Activated CD4-positive, CD25-positive, alpha-beta regulatory T cell treated with anti-CD3 and anti-CD28 coated beads, Interleukin-2, amount 50 U/mL, for 72 hours (primary cell): ENCODE measurements around the gene FAM186B.
A peak's percentile ranks its signal among the peaks of the same experiment; 100 is the strongest.
"Not testable (repeated sequence)": the region's sequence is repeated elsewhere in the genome, so short reads cannot be mapped to it uniquely, and the experiment has no call there.

ENCODE experiments used
- DNase-seq: peaks from one replicate; pipeline ENCODE4 v3.0.0; 2021

The FAM186B gene

GRCh38 chr12:49635036-49635435, 29.6 kb upstream of the FAM186B start:
- DNase-seq = no peak

DNA sequence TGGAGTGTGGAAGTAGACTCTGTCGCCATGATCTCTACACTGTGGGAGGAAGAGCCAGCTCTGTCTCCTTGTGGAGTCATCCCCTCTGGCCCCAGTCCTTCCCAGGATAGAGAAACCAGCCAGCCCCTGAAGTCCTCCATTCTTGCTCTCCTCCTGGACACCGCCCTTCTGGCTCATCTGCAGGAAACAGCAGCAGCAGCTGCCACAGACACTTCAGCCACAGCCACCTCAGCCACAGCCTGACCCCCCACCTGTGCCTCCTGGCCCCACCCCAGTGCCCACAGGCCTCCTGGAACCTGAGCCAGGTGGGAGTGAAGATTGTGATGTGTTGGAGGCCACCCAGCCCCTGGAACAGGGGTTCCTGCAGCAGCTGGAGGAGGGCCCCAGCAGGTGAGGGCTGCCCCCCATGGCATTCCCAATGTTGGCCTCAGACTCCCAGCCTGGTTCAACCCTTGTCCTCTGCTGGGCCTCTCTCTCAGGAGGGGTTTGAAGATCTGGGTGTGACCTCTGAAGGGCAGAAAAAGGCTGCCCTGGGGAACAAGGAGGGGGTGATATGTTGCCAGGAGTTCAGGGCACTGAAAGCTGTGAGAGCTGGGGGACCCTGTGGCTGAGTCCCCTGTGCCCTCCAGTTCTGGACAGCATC, 28.4 kb upstream of the FAM186B start:
- DNase-seq = no peak

- no peak for DNase-seq
These were observed 27.7 kb upstream of the FAM186B start for GRCh38 chr12:49632986-49633702.

GRCh38 chr12:49632401-49632800, 27.0 kb upstream of the FAM186B start:
- DNase-seq = no peak

- DNase-seq = no peak
These were observed 26.0 kb upstream of the FAM186B start for GRCh38 chr12:49631336-49631907.

DNA sequence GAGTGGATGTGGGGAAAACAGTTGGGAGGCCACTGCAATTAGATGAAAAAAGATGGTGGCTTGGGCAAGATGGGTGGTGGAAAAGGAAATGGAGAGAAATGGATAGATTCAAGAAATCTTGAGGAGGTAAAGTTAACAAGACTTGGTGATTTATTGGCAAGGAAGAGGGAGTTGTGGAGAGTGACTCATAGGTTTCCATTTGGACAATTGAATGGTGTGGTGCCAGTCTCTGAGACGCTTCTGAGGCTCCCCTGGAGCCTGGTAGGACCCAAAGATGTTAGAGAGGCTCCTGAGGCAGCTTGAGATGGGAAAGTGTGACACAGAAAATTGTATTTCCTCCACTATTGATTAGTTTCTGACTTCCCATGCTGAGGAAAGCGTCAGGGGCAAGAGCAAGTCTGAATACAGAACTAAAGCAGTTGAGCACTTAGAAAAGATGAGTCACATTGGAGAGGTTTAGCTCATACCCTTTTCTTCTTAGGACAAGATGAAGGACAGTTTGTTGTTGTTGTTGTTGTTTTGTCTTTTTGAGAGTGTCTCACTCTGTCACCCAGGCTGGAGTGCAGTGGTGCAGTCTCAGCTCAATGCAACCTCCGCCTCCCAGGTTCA, 22.4 kb upstream of the FAM186B start:
- DNase-seq = no peak

DNA sequence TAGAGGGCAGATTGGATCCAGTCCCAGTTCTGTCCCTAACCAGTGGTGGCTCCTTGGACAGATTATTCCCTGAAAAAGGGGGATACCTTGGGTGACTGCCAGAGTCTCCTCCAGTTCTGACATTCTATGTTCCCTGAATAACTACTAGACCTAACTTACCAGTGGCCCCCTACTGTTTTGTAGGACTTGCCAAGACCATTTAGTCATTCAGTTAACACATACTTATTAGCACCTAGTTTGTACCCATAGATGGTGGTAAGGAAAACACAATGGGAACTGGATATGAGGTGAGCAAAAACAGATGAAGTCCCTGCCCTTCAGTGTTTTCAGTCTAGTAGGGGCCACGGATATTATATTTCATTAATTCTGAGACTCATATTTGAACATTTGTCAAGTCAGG, 21.4 kb upstream of the FAM186B start:
- no peak for DNase-seq

- no peak for DNase-seq
These were observed 20.9 kb upstream of the FAM186B start for GRCh38 chr12:49626169-49626835.

DNA sequence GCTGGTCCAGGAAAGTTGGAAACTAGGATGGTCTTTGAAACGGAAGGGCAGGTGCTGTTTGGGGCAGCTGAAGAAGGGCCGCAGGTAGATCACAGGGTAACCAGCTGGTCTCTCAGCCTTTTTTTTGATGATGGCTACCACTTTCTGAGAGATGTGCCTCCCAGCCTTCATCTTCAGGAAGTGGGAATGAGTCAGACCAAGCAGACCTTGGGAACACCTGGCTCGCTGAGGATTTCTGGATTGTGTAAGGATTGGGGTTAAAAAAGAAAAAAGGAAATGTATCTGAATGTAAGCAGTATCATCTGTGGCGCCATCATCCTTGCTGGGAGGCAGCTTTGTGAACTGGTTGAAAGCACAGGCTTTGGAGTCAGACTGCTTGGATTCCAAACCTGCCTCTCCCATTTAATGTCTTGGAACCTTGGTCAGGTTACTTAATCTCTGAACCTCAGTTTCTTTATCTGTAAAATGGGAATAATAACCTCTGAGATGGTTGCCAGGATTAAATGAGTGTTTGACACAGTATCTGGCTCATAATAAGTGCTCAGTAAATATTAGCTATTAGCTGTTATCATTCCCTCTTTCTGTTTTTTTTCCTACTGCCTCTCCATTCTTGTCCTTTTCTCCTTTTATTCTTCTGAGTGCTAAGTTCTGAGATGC, 19.6 kb upstream of the FAM186B start:
- DNase-seq = no peak

- peak; percentile 84 for DNase-seq
These were observed 17.9 kb upstream of the FAM186B start, which contains the start of gene PRPF40B for GRCh38 chr12:49623142-49623904. TSS of gene PRPF40B (plus strand) at chr12:49623561. CDS start at chr12:49623591, 30 bp downstream.

DNA sequence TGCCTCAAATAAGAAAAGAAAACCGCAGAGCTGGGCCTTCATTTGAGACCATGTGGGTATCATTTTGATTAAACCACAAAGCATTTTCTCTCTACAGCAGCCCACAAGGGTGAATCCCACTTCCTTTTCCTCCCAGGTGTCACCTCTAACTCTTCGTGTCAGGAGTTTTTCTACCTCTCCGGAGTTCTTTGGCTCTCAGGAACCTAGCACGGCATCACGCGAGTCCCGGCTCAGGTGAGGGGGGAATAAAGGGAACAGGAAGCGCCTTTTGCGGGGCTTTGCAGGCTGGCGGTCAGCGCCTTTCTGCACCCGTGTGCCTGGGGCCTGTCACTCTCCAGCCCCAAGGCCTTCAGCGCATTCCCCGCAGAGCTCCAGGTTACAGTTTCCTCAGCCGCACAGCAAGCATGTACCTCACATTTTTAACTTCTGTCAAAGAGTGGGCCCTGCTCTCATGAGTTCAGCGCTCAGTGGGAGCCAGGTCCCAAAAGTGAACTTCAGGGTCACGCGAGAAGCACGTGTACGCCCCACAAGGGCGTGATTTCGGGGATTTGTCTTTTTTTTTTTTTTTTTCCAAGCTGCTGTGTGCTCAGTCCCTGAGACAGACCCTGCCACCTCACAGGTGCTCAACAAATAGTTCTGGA, 17.2 kb upstream of the FAM186B start:
- DNase-seq = peak; percentile 53

GRCh38 chr12:49621651-49622500, 16.4 kb upstream of the FAM186B start:
- DNase-seq = no peak

GRCh38 chr12:49619286-49619685, 13.8 kb upstream of the FAM186B start:
- no peak for DNase-seq

DNA sequence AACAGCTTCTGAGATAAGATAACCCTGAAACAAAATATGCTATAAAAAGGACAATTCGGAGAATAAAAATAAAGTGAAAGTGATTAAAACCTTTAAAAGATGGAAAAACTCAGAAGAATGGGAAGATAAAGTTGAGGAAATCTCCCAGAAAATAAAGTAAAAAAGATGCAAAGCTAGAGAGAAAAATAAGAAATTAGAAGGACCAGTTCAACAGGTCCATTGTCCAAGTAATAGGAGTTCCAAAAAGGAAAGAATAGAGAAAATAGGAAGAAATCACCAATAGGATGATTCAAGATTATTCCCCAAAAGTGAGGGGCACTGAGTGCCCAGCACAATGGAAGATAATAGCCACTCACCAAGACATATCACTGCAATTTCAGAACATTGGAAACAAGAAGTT, 13.1 kb upstream of the FAM186B start:
- DNase-seq = no peak

DNA sequence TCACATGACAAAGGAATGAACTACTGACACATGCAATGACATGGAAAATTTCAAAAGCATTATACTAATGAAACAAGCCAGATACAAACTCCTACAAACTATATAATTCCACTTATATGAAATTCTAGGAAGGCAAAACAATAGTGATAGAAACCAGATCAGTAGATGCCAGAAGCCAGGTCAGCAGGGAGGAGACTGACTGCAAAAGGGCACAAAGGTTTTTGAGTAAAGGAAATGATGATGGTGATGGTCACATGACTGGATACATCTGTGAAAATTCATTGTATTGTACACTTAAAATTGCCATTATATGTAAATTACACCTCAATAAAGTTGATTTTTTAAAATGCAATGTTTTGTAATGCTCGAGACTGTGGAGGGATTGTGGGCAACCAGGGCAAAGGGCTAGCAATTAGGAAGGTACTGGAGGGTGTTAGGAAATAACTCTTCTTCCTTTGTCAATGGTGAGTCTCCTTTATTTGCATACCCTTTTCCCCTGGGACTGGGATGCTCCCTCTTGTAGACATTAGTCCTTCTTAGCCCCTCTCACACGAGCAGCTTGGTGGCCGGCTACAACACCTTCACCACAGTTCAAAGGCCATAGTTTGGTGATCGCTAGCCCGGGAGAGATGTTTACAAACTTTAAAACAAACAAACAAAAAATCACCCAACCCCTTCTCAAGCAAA, 11.2 kb upstream of the FAM186B start:
- DNase-seq = no peak

- DNase-seq = no peak
These were observed 10.3 kb upstream of the FAM186B start for GRCh38 chr12:49615725-49616124.

DNA sequence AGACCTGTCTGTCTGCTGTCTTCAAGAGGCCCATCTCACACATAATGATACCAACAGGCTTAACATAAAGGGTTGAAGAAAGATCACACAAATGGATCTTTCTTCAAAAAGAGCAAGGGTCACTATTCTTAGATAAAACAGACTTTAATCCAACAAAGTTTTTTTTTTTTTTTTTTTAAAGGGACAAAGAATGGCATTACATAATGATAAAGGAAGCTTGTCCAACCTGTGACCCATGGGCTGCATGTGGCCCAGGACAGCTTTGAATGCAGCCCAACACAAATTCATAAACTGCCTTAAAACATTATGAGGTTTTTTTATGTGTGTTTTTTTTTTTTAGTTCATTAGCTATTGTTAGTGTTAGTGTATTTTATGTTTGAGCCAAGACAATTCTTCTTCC, 6.8 kb upstream of the FAM186B start:
- DNase-seq = no peak

- DNase-seq = not testable (repeated sequence)
These were observed 5.3 kb upstream of the FAM186B start for GRCh38 chr12:49610785-49611184.

DNA sequence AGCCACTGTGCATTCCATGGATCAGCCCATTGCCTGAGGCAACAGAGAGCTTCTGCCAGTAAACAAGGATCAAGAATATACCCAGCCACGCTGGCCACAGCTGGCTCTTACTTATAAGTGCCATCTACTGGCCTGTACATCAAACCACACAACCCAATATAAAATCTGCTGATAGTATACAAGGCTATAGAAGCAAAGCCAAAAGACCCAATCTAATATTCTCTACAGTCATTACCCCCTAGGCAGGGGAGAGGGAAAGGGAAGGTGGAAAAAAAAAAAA, 4.4 kb upstream of the FAM186B start:
- DNase-seq = no peak
